ENCODE results near the gene LRRC4C.

- TF ChIP-seq CTCF (IDR thresholded peaks at IDR 0.05) (no peak), POLR2AphosphoS5 (IDR thresholded peaks at IDR 0.05; ENCODE audit: low read depth, low read length) (no peak), TCF7L2 (IDR thresholded peaks at IDR 0.05; ENCODE audit: low read depth, low read length) (no peak), SIN3A (IDR thresholded peaks at IDR 0.05; ENCODE audit: borderline replicate concordance, insufficient read depth, low read depth, low read length) (no peak), REST (IDR thresholded peaks at IDR 0.05; ENCODE audit: insufficient read depth in 1 of 2, low read depth in 2 of 2, low read length in 1 of 2) (no peak)
Measured at GRCh38 chr11:40185793-40186192, 1273.7 kb downstream of the LRRC4C start.

All from Panc1 (cell line).